ENCODE data around the gene SIL1.
"Not testable (repeated sequence)": the region's sequence is repeated elsewhere in the genome, so short reads cannot be mapped to it uniquely, and the experiment has no call there.

Gene SIL1

DNA sequence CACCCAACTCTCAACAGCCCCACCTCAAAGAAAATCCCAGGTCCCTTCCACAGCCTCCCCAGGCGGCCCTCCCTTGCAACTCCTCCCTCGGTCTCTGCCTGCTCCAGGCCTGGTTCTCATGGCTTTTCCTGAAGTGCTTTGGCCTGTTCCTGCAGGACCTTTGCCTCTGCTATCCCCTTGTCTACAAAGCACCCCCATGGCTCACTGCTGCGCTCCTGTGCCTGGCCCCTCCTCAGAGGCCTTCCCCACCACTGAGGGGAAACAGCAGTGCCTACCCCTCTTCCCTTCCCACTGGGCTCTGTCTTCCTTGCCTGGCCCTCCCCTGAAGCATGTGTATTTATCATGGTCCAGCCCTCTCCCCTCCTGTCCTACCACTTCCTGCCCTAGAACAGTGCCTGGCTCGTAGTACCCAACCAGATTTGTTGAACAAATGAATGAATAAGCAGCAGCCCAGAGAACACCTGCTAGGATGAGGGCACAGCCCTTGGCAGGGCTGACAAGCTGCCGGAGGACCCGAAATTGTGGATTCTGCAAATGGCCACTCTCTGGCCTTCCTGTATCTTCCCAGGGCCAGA, 254.5 kb downstream of the SIL1 start:
- DNase-seq (ENCODE audit: low read depth in 2 of 2), result no peak

GRCh38 chr5:138942861-138943260, 255.3 kb downstream of the SIL1 start:
- no peak for DNase-seq (ENCODE audit: low read depth in 2 of 2)

DNA sequence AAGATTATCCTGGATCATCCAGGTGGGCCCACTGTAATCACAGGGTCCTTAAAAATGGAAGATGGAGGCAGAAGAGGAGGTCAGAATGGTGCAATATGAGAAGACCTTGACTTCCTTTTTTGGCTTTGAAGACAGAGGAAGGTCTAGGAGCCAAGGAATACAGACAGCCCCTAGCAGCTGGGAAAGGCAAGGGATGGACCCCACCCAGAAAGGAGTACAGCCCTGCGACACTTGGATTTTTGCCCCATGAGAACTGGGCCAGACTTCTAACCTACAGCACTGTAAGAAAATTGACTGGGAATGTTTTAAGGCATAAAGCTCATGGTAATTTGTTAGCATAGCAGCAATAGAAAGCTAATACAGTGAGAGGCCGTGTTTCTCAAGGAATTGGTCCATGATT, 256.1 kb downstream of the SIL1 start:
- no peak for DNase-seq (ENCODE audit: low read depth in 2 of 2)

DNA sequence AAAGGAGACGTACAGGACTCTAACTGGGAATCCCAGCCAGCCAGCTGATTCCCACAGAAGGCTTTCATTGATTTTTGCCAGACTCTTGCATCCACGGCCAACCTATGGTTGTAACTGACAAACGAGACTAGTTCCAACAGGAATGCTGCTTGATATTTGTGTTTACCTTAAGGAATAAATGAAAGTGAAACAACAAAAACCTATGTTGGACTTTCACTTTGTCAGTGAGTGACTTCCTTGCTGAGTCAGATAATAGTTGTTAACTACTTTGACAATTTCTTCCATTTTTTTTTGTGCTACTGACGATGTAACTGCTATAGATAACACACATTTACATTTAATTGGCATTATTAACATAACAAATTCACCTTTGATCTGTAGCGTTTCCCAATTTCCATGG, 259.6 kb downstream of the SIL1 start:
- DNase-seq (ENCODE audit: low read depth in 2 of 2), result no peak

DNA sequence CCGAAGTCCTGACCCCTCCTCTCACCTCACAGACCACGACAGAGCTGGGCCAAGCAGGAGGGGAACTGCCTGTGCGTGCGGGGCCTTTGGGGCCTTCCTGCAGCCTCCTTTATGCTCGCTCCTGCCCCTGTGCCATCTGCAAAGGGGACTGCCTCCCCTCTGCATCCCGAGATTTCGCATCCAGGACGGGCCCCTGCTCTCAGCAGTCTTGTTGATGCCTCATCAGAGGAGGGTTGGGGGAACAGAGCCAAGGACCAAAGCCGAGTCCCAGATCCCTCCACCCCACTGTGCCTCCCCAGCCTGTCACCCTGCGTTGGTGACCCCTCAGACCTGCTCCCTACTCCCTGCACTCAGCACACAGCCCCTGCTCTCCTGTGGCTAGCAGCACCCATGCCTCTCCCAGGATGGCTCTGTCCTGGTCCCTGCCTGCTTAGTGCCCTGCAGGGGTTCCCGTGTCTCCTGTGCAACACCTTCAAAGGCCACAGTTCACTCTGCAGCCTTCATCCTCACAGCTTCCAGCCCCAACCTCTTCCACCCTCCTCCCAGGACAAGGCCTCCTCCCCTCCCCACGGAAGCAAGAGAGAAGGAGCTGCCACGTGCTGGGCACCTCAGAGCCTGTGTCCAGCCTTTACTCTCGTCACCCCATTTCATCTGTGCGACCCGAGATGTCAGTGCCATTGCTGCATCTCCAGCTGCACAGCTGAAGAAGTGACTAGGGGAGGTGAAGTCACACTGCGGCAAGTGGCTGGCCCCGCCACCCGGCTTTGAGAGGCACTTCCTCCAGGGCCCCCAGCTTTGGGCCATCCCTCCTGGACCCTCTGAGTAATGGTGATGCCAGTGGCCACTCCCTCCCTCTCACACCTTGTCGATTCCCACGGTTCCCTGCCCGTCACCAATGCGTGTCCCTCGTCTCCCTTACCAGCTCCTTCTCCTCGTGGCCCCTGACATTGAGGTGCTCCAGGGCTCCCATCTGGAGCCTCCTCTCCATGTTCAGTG, 260.5 kb downstream of the SIL1 start:
- DNase-seq (ENCODE audit: low read depth in 2 of 2), result no peak

GRCh38 chr5:138936968-138937345, 261.2 kb downstream of the SIL1 start:
- DNase-seq (ENCODE audit: low read depth in 2 of 2), result no peak

DNA sequence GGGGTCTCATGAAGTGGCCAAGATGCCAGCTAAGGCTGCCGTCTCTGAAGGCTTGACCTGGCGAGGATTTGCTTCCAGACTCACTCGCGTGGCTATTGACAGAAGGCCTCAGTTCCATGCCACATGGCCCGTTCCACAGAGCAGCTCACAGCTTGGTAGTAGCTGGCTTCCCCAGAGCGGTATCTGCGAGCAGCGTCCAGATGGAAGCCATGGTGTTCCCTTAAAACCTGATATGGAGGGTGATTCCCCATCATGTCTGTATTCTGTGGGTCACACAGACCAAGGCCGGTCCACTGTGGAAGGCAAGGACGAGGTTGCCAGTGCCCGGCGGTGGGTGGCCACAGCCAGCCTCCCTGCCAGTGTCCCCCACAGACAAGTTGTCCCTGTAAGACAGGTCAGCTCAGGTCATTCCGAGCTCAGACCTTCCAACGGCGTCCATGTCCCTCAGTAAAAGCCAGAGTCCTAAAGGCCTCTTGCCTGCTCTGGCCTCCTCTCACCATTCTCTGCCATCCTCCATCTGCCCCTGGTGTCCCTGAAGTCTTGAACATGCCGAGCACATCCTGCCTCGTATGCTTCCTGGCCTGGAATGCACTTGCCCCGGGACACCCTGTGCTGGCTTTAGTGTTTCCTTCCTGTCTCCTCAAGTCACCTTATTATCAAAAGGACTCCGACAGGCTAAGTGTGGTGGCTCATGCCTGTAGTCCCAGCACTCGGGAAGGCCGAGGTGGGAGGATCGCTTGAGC, 261.8 kb downstream of the SIL1 start:
- no peak for DNase-seq (ENCODE audit: low read depth in 2 of 2)

- DNase-seq (ENCODE audit: low read depth in 2 of 2), result no peak
These were observed 262.7 kb downstream of the SIL1 start for GRCh38 chr5:138935466-138935865.

DNA sequence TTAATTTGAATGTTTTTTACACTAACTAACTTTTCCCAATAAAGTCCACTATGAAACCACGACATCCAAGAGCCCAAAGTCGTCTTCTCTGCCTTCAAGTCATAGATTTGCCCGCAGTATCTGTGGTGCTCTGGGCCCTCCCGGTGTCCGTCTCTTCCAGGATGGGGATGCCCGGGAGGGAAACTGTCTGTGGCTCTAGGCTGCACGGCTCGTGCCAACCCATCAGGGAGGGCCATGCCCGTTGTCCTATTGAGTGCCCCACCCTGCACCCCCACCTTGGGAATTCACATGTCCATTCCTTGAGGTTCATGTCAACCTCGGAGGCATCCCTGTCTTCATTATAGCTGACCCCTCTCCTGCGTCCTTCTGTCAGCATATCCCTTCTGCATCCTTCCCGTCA, 263.2 kb downstream of the SIL1 start:
- DNase-seq (ENCODE audit: low read depth in 2 of 2), result no peak

GRCh38 chr5:138933522-138934290, 264.5 kb downstream of the SIL1 start:
- no peak for DNase-seq (ENCODE audit: low read depth in 2 of 2)

DNA sequence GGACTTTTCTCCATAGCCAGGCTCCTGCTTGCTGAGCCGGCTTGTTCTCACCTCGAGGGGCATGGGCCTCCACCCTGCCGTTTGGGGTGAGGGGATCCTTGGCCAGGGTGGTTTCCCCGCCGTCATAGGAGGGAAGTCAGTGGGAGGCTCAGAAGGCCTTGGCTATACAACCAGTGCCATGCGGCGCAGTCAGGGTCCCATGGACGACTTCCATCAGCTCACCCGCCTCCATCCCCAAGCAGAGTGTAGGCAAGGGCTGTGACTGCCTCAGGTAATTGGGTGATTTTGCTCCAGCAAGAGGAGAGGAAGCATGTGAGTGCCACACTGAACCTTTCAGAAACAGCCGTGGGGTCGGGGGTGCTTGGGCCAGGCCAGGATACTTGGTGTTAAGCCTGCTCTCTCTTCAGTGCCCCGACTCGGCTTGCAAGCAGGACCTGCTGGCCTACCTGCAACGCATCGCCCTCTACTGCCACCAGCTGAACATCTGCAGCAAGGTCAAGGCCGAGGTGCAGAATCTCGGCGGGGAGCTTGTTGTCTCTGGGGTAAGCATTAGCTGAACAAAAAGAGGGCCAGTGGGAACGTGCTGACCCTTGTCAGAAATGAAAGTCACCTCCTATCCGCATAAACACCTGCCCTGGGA, 265.9 kb downstream of the SIL1 start:
- no peak for DNase-seq (ENCODE audit: low read depth in 2 of 2)

DNA sequence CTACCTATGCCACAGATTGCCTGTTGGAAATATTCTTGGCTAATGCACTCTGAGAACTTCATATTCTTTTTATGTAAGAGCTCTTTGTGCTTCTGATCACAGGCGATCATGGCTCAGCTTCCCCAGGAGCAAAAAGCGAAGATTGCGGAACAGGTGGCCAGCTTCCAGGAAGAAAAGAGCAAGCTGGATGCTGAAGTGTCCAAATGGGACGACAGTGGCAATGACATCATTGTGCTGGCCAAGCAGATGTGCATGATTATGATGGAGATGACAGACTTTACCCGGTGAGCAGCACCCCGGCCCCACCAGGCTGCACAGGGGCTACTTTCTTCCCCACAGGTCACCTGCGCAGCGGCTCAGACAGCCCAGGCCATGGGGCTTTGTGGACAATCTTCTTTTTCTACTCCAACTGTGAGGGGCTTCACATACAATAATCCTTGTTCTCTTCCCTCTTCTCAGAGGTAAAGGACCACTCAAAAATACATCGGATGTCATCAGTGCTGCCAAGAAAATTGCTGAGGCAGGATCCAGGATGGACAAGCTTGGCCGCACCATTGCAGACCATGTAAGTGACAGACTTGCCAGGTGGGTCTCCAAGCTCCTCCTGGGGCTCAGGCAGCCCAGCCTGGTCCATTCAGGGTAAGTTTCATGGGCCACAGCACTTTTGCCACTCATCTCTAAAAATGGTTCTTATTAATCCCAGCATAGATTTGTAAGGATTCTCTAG, 267.6 kb downstream of the SIL1 start:
- no peak for DNase-seq (ENCODE audit: low read depth in 2 of 2)

- DNase-seq (ENCODE audit: low read depth in 2 of 2), result no peak
These were observed 268.6 kb downstream of the SIL1 start for GRCh38 chr5:138929571-138929955.

DNA sequence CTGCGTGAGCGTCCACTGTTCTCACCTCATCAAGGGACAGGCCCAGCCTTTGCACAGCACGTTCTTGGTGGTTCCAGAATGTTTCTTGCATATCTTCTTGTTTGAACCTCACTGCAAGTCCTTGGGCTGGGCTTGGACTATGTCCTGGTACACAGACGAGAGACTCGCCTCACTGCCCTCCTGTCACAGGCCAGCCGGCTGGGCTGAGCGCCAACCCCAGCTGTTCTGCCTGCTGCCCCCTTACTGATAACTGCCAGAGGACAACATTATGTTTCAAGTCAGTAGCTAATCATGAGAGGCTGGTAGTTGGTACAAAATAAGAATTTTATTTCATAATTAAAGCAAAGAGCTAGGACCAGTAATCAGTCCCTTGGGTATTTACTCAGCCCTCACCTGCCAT, 270.2 kb downstream of the SIL1 start:
- DNase-seq (ENCODE audit: low read depth in 2 of 2), result no peak

DNA sequence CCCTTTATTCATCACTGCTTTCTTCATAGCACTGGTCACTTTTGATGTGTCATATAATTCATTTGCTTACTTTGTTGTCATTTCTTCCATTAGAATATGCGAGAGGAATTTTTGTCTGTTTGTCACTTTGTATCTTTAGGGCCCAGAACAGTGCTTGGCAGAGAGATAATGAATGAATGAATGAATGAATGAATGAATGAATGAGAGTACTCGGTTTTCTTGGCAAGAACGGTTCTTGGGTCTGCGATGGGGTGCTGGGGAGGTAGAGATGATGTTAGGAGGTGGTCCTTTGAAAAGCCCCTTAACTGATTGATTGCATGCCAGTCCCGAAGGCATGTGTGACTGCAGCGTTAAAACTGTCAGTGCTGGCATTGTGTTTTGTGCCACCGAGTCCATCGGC, 270.6 kb downstream of the SIL1 start:
- no peak for DNase-seq (ENCODE audit: low read depth in 2 of 2)

- DNase-seq (ENCODE audit: low read depth in 2 of 2), result no peak
These were observed 271.3 kb downstream of the SIL1 start for GRCh38 chr5:138926688-138927448.

GRCh38 chr5:138926257-138926656, 271.9 kb downstream of the SIL1 start:
- DNase-seq (ENCODE audit: low read depth in 2 of 2), result no peak

- no peak for DNase-seq (ENCODE audit: low read depth in 2 of 2)
These were observed 273.0 kb downstream of the SIL1 start for GRCh38 chr5:138925090-138925635.

DNA sequence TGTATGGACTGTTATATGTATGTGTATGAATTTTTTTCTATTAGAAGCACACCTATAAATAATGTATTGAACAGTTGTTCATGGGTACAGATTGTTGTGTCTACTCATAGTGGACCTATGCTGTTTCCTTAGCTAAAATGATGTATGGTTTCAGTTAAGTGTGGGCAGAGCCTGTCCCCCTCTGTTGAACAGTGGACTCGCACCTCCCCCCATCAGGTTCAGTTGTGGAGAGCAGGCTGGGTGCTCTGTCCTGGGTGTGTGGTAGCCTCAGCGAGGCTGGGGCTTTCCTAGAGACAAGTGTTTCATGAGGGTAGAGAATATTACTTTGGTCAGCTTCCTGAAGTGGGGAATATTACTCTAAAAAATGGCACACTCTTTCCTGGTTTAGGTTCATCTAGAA, 275.7 kb downstream of the SIL1 start:
- DNase-seq (ENCODE audit: low read depth in 2 of 2), result no peak

DNA sequence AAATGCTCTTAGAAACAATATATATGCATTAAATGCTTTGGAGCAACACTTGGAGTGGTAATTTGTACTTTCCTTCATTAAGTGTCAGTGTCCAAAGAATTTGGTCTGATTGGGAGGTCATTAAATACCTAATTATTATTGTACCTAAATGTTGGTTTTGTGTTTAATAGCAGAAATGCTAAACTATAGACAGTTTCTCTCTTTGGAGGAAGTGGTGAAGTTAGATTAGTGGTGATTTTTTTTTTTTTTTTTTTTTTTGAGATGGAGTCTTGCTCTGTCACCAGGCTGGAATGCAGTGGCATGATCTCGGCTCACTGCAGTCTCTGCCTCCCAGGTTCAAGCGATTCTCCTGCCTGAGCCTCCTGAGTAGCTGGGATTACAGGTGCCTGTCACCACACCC, 276.8 kb downstream of the SIL1 start:
- DNase-seq (ENCODE audit: low read depth in 2 of 2), result not testable (repeated sequence)
